Islet of Langerhans (tissue), 1 donor: ENCODE measurements around the gene CMTR2.
"Not testable (repeated sequence)": the region's sequence is repeated elsewhere in the genome, so short reads cannot be mapped to it uniquely, and the experiment has no call there.

ENCODE experiments used
- FAIRE-seq: peaks from one replicate; lab custom pipeline; 2011; peaks lifted over from hg19 to GRCh38; lab: Jason Lieb, UNC

The CMTR2 gene

GRCh38 chr16:71288890-71289731 is at the start of gene CMTR2:
TSS of gene CMTR2 (minus strand) at chr16:71289402. CDS start at chr16:71285920, 3,482 bp downstream.
- no peak for FAIRE-seq

GRCh38 chr16:71338632-71339031 is 49.4 kb upstream of the CMTR2 start:
- FAIRE-seq, result no peak

GRCh38 chr16:71338193-71338592 is 49.0 kb upstream of the CMTR2 start:
- FAIRE-seq, result no peak

- no peak for FAIRE-seq
Measured at GRCh38 chr16:71337631-71338030, 48.4 kb upstream of the CMTR2 start.

GRCh38 chr16:71328151-71328550 is 38.9 kb upstream of the CMTR2 start:
- no peak for FAIRE-seq

GRCh38 chr16:71327720-71328119 is 38.5 kb upstream of the CMTR2 start:
- FAIRE-seq, result no peak

- FAIRE-seq, result no peak
Measured at GRCh38 chr16:71319999-71320398, 30.8 kb upstream of the CMTR2 start.

GRCh38 chr16:71315269-71315668 is 26.1 kb upstream of the CMTR2 start:
- FAIRE-seq, result no peak

GRCh38 chr16:71313591-71313990 is 24.4 kb upstream of the CMTR2 start:
- not testable (repeated sequence) for FAIRE-seq

- FAIRE-seq, result peak; percentile 24
Measured at GRCh38 chr16:71311553-71312158, 22.5 kb upstream of the CMTR2 start.

- no peak for FAIRE-seq
Measured at GRCh38 chr16:71303938-71304337, 14.7 kb upstream of the CMTR2 start.

- no peak for FAIRE-seq
Measured at GRCh38 chr16:71297341-71297634, 8.1 kb upstream of the CMTR2 start.

- FAIRE-seq, result no peak
Measured at GRCh38 chr16:71296584-71297340, 7.6 kb upstream of the CMTR2 start.

- no peak for FAIRE-seq
Measured at GRCh38 chr16:71295950-71296349, 6.7 kb upstream of the CMTR2 start.

- FAIRE-seq, result no peak
Measured at GRCh38 chr16:71293919-71294318, 4.7 kb upstream of the CMTR2 start.

- FAIRE-seq, result not testable (repeated sequence)
Measured at GRCh38 chr16:71292095-71292494, 2.9 kb upstream of the CMTR2 start.

- FAIRE-seq, result peak; percentile 33
Measured at GRCh38 chr16:71289732-71290062, 495 bp upstream of the CMTR2 start.

GRCh38 chr16:71288570-71288889 is 672 bp downstream of the CMTR2 start:
- FAIRE-seq, result no peak

- no peak for FAIRE-seq
Measured at GRCh38 chr16:71287911-71288310, 1.3 kb downstream of the CMTR2 start.

GRCh38 chr16:71287454-71287853 is 1.7 kb downstream of the CMTR2 start:
- FAIRE-seq, result no peak

GRCh38 chr16:71283612-71284011 is 5.6 kb downstream of the CMTR2 start:
- no peak for FAIRE-seq

GRCh38 chr16:71282943-71283342 is 6.3 kb downstream of the CMTR2 start:
- peak; percentile 79 for FAIRE-seq

GRCh38 chr16:71276589-71277334 is 12.4 kb downstream of the CMTR2 start:
- FAIRE-seq, result no peak
